GM21360 (cell line): ENCODE results near the gene CDC25A.

Source experiments
- ATAC-seq: cut with Tn5 transposase; IDR thresholded peaks from one replicate; pipeline ENCODE4 v1.9.1; 2021; ENCODE audit warnings: mild to moderate bottlenecking, moderate library complexity; ENCODE audit not compliant: unreplicated experiment

CDC25A gene

GRCh38 chr3:48199117-48199516, 10.9 kb upstream of the CDC25A start:
- ATAC-seq = no peak

- no peak for ATAC-seq
Observed at GRCh38 chr3:48196611-48197010, 8.4 kb upstream of the CDC25A start.

- no peak for ATAC-seq
Observed at GRCh38 chr3:48194446-48195071, 6.3 kb upstream of the CDC25A start.

GRCh38 chr3:48190911-48191310, 2.7 kb upstream of the CDC25A start:
- ATAC-seq = no peak

GRCh38 chr3:48189321-48189720, 1.1 kb upstream of the CDC25A start:
- no peak for ATAC-seq

GRCh38 chr3:48187579-48188265, 495 bp downstream of the CDC25A start:
- ATAC-seq = peak; percentile 26

- ATAC-seq = no peak
Observed at GRCh38 chr3:48187301-48187578, 977 bp downstream of the CDC25A start.

GRCh38 chr3:48186631-48187300, 1.5 kb downstream of the CDC25A start:
- no peak for ATAC-seq

- ATAC-seq = no peak
Observed at GRCh38 chr3:48185129-48185528, 3.1 kb downstream of the CDC25A start.

- ATAC-seq = no peak
Observed at GRCh38 chr3:48184299-48184698, 3.9 kb downstream of the CDC25A start.

GRCh38 chr3:48180531-48181253, 7.5 kb downstream of the CDC25A start:
- no peak for ATAC-seq

GRCh38 chr3:48180021-48180420, 8.2 kb downstream of the CDC25A start:
- no peak for ATAC-seq

- ATAC-seq = no peak
Observed at GRCh38 chr3:48178072-48178471, 10.1 kb downstream of the CDC25A start.

GRCh38 chr3:48157950-48158376, 30.3 kb downstream of the CDC25A start:
- ATAC-seq = no peak

GRCh38 chr3:48157202-48157840, 30.9 kb downstream of the CDC25A start:
- no peak for ATAC-seq

- no peak for ATAC-seq
Observed at GRCh38 chr3:48156163-48156562, 32.1 kb downstream of the CDC25A start.

- ATAC-seq = no peak
Observed at GRCh38 chr3:48155122-48155521, 33.1 kb downstream of the CDC25A start.

- ATAC-seq = no peak
Observed at GRCh38 chr3:48151807-48152427, 36.3 kb downstream of the CDC25A start.

- ATAC-seq = no peak
Observed at GRCh38 chr3:48151058-48151806, 37.0 kb downstream of the CDC25A start.

- no peak for ATAC-seq
Observed at GRCh38 chr3:48143992-48144391, 44.2 kb downstream of the CDC25A start.
